ENCODE data around the gene PLCB3. TPM values are rescaled to one million over a fixed set of nuclear protein-coding genes. Genes with fewer than 3 reads are reported as not detected.

PLCB3 gene
- total and polyA plus RNA-seq, 2 of the 13 experiments (the other 11 are each of a cell fraction or from before 2014, with no cell fraction given), result 7.5 to 13.8 TPM

- Histone ChIP-seq H3K27ac (ENCODE audit: extremely low read length, insufficient read depth, low read length) (no peak overlapping the region), H4K20me1 (ENCODE audit: insufficient read depth, low read length) (0 out of 2 replicates have a peak, but pooled peaks cover 2% of the 10 kb centered on the region), H2AFZ (ENCODE audit: low read length) (no peak overlapping the region), H3K9ac (ENCODE audit: insufficient read depth, low read depth, low read length) (no peak overlapping the region), H3K4me1 (ENCODE audit: insufficient read depth, low read length) (peaks cover 17% of the 10 kb centered on the region), H3K79me2 (ENCODE audit: insufficient read depth, low read length) (no peaks in the 10 kb centered on the region), H3K36me3 (replicated peaks in 1 of 2; ENCODE audit: control insufficient read depth in 1 of 2, insufficient read depth in 2 of 2, low read length in 2 of 2) (peaks cover 36 to 53% of the 10 kb centered on the region in 2 experiments), H3K4me2 (ENCODE audit: low read depth, low read length) (no peak overlapping the region), H3K4me3 (replicated peaks in 1 of 3; ENCODE audit: insufficient read depth in 1 of 3, low read depth in 2 of 3, low read length in 3 of 3) (no peak overlapping the region), H3K27me3 (ENCODE audit: control insufficient read depth in 1 of 2, insufficient read depth in 2 of 2, low read length in 2 of 2) (no peaks in the 10 kb centered on the region), H3K9me3 (ENCODE audit: low read length) (no peaks in the 10 kb centered on the region)
- BruUV-seq (replicated peaks), result no TSS peak
- ChIA-PET CTCF (ENCODE audit: low intra/inter-chr PET ratio, low total read pairs) (no interaction called here), POLR2A (interaction anchor here (3.8 kb wide), 1 partner anchor 18 kb away, joined by 18 read pairs; the partner anchor contains the start of gene STIP1)
- intact Hi-C loops (cut with micrococcal nuclease; ENCODE audit: unreplicated experiment) (no loop called here), in situ Hi-C loops (cut with HindIII; ENCODE audit: extremely low pct_ligation_motif_present, low pct_unique_long_range_greater_than_20kb) (no loop called here)
- no peak for DNase-seq (ENCODE audit: low spot score)
- ATAC-seq, result no peak
- no peak for FAIRE-seq
- 100% methylated on average over 6 of the region's 9 CpGs for WGBS (ENCODE audit: low lambda C conversion rate)
- TF ChIP-seq, protein P1, sequence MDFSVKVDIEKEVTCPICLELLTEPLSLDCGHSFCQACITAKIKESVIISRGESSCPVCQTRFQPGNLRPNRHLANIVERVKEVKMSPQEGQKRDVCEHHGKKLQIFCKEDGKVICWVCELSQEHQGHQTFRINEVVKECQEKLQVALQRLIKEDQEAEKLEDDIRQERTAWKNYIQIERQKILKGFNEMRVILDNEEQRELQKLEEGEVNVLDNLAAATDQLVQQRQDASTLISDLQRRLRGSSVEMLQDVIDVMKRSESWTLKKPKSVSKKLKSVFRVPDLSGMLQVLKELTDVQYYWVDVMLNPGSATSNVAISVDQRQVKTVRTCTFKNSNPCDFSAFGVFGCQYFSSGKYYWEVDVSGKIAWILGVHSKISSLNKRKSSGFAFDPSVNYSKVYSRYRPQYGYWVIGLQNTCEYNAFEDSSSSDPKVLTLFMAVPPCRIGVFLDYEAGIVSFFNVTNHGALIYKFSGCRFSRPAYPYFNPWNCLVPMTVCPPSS (IDR thresholded peaks at IDR 0.05), result no peak
- TF ChIP-seq SETDB1 (CRISPR knock-in tag; IDR thresholded peaks at IDR 0.05; ENCODE audit: borderline replicate concordance) (no peak), FOXA3 (CRISPR knock-in tag; IDR thresholded peaks at IDR 0.05) (no peak), KMT2B (CRISPR knock-in tag; IDR thresholded peaks at IDR 0.05) (no peak), NR1H2 (CRISPR knock-in tag; IDR thresholded peaks at IDR 0.05; ENCODE audit: borderline replicate concordance, low read depth) (no peak), PHF20 (CRISPR knock-in tag; IDR thresholded peaks at IDR 0.05) (no peak)
- TF ChIP-seq, protein P2, sequence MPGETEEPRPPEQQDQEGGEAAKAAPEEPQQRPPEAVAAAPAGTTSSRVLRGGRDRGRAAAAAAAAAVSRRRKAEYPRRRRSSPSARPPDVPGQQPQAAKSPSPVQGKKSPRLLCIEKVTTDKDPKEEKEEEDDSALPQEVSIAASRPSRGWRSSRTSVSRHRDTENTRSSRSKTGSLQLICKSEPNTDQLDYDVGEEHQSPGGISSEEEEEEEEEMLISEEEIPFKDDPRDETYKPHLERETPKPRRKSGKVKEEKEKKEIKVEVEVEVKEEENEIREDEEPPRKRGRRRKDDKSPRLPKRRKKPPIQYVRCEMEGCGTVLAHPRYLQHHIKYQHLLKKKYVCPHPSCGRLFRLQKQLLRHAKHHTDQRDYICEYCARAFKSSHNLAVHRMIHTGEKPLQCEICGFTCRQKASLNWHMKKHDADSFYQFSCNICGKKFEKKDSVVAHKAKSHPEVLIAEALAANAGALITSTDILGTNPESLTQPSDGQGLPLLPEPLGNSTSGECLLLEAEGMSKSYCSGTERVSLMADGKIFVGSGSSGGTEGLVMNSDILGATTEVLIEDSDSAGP (CRISPR knock-in tag; IDR thresholded peaks at IDR 0.05; ENCODE audit: borderline replicate concordance), result no peak
Observed at GRCh38 chr11:64202992-64203391, 48.3 kb upstream of the PLCB3 start.
